CD4-positive, alpha-beta T cell treated with Interleukin-12 subunit alpha and Interleukin-12 subunit beta, for 1 hour (primary cell): Measurements from ENCODE around the gene ARAP3.

Source experiments
- DNase-seq: peaks from one replicate; pipeline ENCODE4 v3.0.0-alpha.2; 2020

ARAP3 gene

GRCh38 chr5:141639357-141640050 lies 42.5 kb downstream of the ARAP3 start:
- DNase-seq: no peak

GRCh38 chr5:141638771-141639170 lies 43.3 kb downstream of the ARAP3 start:
- DNase-seq: no peak

- peak; percentile 71 for DNase-seq
These were observed 44.1 kb downstream of the ARAP3 start for GRCh38 chr5:141637767-141638419.

- peak; percentile 59 for DNase-seq
These were observed 44.8 kb downstream of the ARAP3 start for GRCh38 chr5:141637123-141637766.

GRCh38 chr5:141636413-141637122 lies 45.5 kb downstream of the ARAP3 start, which contains the start of the genes HDAC3 and RELL2:
Gene HDAC3, minus strand, starts transcription at chr5:141636849. Its CDS starts 59 bp downstream, at chr5:141636790.
Gene RELL2, plus strand, starts transcription at chr5:141636997. Its CDS starts 1,229 bp downstream, at chr5:141638226.
- DNase-seq: peak; percentile 94

GRCh38 chr5:141636106-141636412 lies 46.0 kb downstream of the ARAP3 start:
- no peak for DNase-seq

GRCh38 chr5:141635646-141636045 lies 46.4 kb downstream of the ARAP3 start:
- no peak for DNase-seq

GRCh38 chr5:141634720-141635119 lies 47.3 kb downstream of the ARAP3 start:
- no peak for DNase-seq

- no peak for DNase-seq
These were observed 48.0 kb downstream of the ARAP3 start for GRCh38 chr5:141633871-141634561.

- DNase-seq: no peak
These were observed 49.4 kb downstream of the ARAP3 start for GRCh38 chr5:141632650-141633049.

GRCh38 chr5:141630570-141631140 lies 51.4 kb downstream of the ARAP3 start:
- DNase-seq: no peak

GRCh38 chr5:141628175-141628788 lies 53.7 kb downstream of the ARAP3 start:
- no peak for DNase-seq

- DNase-seq: no peak
These were observed 58.4 kb downstream of the ARAP3 start for GRCh38 chr5:141623611-141624010.

GRCh38 chr5:141623186-141623585 lies 58.8 kb downstream of the ARAP3 start:
- no peak for DNase-seq

- DNase-seq: peak; percentile 98
These were observed 63.1 kb downstream of the ARAP3 start, which contains the start of gene DIAPH1 for GRCh38 chr5:141618804-141619554. Gene DIAPH1, minus strand, starts transcription at chr5:141619000. Its CDS starts 86 bp downstream, at chr5:141618914.

- DNase-seq: peak; percentile 61
These were observed 63.8 kb downstream of the ARAP3 start for GRCh38 chr5:141618030-141618803.

GRCh38 chr5:141617682-141618029 lies 64.4 kb downstream of the ARAP3 start:
- no peak for DNase-seq

- no peak for DNase-seq
These were observed 64.9 kb downstream of the ARAP3 start for GRCh38 chr5:141617128-141617527.

- no peak for DNase-seq
These were observed 65.9 kb downstream of the ARAP3 start for GRCh38 chr5:141615991-141616720.

- DNase-seq: no peak
These were observed 68.7 kb downstream of the ARAP3 start for GRCh38 chr5:141613344-141613743.
